Kidney tubule cell (primary cell): ENCODE measurements around the gene FLRT3.
A peak's percentile ranks its signal among the peaks of the same experiment; 100 is the strongest.

Source experiments
- DNase-seq: peaks from one replicate; pipeline ENCODE4 v3.0.0-alpha.2; 2018; ENCODE audit warnings: low spot score

FLRT3 gene

GRCh38 chr20:14319704-14320103 is 17.7 kb downstream of the FLRT3 start:
- no peak for DNase-seq

- no peak for DNase-seq
Observed at GRCh38 chr20:14313341-14314020, 23.9 kb downstream of the FLRT3 start.

GRCh38 chr20:14312001-14312400 is 25.4 kb downstream of the FLRT3 start:
- DNase-seq: no peak

- DNase-seq: no peak
Observed at GRCh38 chr20:14310977-14311627, 26.3 kb downstream of the FLRT3 start.

- no peak for DNase-seq
Observed at GRCh38 chr20:14307956-14308355, 29.5 kb downstream of the FLRT3 start.

- no peak for DNase-seq
Observed at GRCh38 chr20:14304472-14304871, 32.9 kb downstream of the FLRT3 start.

GRCh38 chr20:14303651-14304050 is 33.8 kb downstream of the FLRT3 start:
- DNase-seq: no peak

- DNase-seq: no peak
Observed at GRCh38 chr20:14303106-14303505, 34.3 kb downstream of the FLRT3 start.

- DNase-seq: no peak
Observed at GRCh38 chr20:14299831-14300230, 37.6 kb downstream of the FLRT3 start.

GRCh38 chr20:14295770-14296309 is 41.6 kb downstream of the FLRT3 start:
- no peak for DNase-seq

GRCh38 chr20:14295238-14295637 is 42.2 kb downstream of the FLRT3 start:
- DNase-seq: no peak

GRCh38 chr20:14291502-14291901 is 45.9 kb downstream of the FLRT3 start:
- DNase-seq: no peak

- peak; percentile 98 for DNase-seq
Observed at GRCh38 chr20:14288341-14289330, 48.8 kb downstream of the FLRT3 start.

GRCh38 chr20:14284443-14284842 is 53.0 kb downstream of the FLRT3 start:
- no peak for DNase-seq

- DNase-seq: no peak
Observed at GRCh38 chr20:14282140-14282539, 55.3 kb downstream of the FLRT3 start.
